ENCODE data around the gene NHEJ1.
"Not testable (repeated sequence)": the region's sequence is repeated elsewhere in the genome, so short reads cannot be mapped to it uniquely, and the experiment has no call there.

The NHEJ1 gene, protein sequence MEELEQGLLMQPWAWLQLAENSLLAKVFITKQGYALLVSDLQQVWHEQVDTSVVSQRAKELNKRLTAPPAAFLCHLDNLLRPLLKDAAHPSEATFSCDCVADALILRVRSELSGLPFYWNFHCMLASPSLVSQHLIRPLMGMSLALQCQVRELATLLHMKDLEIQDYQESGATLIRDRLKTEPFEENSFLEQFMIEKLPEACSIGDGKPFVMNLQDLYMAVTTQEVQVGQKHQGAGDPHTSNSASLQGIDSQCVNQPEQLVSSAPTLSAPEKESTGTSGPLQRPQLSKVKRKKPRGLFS

DNA sequence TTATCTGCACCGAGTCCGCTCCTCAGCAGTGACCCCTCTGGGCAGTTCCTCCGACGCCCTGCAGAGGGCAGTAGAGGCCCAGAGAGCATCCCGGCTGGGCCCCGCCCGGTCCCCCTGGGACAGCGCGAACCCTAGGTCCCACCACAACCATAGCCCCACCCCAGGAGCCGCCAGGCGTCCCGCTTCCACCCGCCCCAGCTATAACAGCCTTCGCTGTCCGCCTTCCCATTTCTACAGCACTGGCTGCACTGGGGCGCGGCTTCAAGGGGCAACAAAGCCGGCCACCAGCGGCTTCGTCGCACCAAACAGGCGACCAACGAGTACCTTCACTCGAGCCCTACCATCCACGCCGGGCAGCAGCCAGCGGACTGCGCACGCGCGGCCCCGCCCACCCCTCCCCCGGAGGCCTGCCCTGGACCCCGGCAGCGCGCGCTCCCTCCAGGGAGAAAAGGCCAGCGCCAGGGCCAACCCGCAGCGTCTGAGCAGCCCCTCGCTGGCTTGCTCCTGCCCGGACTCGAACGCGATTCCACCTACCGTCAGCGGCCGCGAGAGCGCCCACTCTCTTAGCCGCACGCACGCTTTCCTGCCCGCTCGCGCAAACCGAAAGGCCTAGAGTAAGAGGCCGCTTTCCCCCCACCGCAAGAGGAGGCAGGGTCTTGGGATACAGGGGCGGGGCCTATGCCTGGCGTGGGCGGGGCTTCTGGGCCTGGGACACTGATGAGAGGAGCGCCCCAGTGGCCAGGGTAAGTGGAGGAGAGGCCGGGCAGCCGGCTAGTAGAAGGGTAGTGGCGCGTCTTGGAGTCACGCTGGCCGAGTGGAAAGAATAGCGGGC, at the start of gene NHEJ1:
NHEJ1 (minus strand) TSS at position 630 of the 832 bp plus-strand sequence. CDS start 2,453 bp downstream, outside the sequence.
- peak; percentile 76 to 97 (median 95) for DNase-seq

DNA sequence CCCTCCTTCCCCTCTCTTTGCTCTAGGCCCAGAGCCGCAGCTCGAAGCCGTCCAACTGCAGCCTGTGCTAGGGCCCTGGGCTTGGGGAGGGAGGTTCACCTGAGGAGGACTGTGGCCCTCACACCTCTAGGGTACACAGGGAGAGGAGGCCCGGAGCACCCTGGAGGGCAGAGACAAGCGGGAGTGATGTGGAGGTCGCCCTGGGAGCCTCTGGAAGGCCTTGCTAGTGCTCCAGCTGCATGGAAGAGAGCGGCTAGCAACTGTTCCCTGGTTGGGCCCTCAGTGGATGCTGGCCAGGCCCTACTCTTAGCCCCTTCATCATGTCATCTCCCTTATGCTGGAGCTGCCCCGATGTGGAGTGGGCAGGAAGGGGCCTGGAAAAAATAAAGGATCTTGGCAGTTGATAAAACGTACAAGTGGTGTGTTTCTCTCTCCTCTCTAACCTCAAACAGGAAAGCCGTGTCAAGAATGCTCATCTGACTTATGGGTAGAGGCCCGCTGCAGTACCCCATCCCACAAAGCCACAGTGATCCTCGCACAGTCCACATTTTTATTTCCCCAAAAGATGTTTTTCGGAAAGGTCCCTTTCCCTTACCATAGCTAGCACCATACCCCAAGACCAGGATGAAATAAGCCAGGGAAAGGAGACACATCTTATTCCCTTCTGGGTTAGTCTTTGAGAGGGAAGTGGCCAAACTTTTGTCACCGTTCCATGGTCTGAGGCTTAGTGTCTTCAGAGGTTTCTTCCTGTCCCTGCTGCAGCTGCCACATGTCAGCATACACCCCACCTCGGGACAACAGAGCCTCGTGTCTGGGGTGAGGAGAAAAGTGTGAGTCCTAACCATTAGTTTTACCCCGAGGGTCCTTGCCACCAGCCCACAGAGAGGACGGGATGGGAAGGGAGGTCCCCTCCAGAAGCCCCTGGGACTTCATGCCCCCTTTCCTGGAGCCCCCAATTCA, 48.9 kb upstream of the NHEJ1 start:
- DNase-seq = no peak

DNA sequence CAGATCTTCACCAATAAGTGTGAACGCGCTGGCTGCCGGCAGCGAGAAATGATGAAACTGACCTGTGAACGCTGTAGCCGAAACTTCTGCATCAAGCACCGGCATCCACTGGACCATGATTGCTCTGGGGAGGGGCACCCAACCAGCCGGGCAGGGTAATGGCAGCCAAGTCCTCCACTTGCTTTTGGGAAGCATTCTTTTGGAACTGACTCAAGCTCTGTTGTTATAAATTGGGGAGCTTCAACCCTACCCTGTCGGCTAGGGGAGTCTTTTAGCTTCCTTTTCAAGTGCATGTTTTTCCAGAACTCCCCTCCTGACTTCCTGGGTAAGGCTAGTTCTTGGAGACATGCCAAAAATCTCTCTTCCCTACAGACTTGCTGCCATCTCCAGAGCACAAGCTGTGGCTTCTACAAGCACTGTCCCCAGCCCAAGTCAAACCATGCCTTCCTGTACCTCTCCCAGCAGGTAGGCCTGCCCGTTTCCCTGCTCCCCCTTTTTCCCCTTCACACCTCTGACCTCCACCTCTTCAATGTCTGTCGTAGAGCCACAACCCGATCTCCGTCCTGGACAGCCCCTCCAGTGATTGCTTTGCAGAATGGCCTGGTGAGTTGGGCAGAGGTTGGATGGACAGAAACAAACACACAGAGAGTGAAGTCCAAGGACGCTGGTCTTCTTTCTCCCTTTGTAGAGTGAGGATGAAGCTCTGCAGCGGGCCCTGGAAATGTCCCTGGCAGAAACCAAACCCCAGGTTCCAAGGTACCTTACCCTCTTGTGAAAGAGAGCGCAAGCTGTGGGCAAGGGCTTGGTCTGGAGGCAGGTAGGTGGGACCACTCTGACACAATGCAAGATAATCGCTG, 47.5 kb upstream of the NHEJ1 start:
- DNase-seq = peak in 1 of 3 experiments; percentile 22

DNA sequence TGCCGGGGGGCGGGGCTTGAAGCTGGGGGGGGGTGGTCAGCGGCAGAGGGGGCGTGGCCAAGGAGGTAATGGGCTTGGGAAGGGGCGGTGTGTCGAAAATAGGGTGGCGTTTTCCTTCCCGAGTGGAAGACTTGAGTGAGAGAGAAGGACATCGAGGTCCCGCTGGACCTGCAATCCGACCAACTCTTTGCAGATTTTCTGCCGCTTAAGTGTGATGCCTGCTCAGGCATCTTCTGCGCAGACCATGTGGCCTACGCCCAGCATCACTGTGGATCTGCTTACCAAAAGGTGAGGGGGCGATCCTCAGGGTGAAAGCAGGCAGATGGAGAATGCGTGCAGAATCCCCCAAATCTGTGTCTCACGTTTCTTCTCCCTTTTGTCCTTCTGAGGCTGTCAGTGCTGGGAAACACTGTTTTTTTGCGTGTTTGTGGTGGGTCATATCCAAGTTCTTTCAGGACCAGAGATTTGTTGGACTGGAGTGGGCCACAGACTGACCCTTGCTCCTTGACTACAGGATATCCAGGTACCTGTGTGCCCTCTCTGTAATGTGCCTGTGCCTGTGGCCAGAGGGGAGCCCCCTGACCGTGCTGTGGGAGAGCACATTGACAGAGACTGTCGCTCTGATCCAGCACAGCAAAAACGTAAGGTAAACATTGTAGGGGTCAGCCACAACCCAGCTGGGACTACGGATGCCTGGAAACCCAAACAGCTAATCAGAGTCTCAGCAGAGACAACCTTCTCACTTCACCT, 46.7 kb upstream of the NHEJ1 start:
- no peak for DNase-seq

DNA sequence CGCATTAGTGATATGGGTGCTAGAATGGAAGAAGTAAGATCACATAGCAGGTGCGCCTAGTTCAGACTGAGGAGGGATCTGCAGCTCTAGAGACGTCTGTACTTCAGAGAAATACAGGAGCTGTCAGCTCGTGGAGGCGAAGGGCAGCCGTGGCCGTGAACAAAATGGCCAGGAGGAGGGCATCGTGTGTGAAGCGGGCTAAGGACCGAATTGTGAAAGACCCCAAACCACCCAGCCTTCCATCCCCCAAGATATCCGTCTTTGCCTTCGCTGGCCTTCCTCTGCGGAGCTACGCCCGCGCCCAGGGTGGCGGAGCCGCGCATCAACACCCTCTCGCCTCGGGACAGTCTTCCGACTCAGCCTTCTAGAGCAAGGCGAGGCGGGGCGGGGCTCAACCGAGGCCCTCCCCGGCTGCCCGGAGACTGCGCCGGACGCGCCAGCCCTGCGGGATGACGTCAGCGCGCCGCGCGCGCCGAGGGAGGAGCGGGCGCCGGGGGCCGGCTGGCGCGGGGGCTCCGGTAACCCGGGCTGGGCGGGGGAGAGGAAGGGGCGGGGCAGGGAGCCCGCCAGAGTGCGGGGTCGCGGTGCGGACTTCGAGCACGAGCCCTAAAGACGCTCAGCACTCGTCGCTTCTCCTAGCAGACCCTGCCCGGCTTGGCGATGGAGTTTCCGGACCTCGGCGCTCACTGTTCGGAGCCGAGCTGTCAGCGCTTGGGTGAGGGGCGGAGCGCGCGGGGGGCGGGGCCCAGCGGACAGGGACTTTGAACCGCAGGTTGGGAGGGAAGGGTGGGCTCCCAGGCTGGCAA, 45.9 kb upstream of the NHEJ1 start, which contains the start of gene ZFAND2B:
ZFAND2B (plus strand) TSS at position 455 of the 806 bp plus-strand sequence; CDS start at position 661, 206 bp downstream.
- peak; percentile 86 to 95 (median 95) for DNase-seq

DNA sequence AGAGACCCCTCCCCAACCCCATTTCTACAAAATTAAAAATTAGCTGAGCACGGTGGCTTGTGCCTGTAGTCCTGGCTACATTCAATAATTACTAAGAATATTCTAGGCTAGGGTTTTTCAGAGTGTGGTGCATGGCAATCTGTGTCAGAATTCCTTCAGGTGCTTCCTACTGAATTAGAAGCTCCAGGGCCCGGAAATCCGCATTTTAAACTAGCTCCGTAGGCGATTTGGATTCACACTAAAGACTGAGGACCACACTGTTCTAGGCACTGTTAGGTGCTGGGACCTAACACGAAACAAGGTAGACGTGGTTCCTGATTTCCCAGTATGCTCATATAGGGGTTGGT, 45.3 kb upstream of the NHEJ1 start:
- no peak for DNase-seq

DNA sequence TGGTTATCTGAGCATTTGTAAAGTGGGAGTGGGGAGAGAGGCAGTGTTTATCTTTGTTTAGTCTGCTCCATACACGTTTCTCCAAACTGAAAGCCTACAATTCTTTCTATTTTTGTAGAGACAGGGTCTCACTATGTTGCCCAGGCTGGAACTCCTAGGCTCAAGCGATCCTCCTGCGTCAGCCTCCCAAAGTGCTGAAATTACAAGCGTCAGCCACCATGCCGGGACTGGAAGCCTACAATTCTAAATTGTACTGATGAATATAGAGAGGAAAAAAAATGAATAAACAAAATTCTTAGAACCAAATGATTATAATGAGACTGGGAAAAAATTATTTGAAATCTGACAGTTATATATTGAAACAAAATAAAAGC, 44.5 kb upstream of the NHEJ1 start:
- DNase-seq = no peak

DNA sequence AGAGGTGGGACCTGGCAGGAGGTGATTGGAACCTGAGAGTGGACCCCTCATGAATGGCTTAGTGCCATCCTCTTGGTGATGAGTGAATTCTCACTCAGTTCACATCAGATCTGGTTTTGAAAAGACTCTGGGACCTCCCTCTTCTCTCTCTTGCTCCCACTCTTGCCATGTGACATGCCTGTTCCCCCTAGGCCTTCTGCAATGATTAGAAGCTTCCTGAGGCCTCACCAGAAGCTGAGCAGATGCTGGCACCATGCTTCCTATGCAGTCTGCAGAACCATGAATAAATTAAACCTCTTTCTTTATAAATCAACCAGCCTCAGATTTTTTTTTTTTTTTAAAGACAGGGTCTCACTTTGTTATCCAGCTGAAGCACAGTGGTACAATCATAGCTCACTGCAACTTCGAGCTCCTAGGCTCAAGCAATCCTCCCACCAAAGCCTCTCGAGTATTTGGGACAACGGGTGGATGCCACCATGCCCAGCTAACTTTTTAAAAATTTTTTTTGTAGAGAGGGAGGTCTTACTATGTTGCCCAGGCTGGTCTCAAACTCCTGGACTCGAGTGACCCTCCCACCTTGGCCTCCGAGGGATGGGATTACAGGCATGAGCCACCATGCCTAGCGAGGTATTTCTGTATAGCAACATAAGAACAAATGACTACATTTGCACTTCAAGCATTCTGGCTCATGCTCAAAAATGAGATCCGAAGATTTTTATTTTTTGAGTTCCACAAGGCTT, 44.0 kb upstream of the NHEJ1 start:
- DNase-seq = no peak

DNA sequence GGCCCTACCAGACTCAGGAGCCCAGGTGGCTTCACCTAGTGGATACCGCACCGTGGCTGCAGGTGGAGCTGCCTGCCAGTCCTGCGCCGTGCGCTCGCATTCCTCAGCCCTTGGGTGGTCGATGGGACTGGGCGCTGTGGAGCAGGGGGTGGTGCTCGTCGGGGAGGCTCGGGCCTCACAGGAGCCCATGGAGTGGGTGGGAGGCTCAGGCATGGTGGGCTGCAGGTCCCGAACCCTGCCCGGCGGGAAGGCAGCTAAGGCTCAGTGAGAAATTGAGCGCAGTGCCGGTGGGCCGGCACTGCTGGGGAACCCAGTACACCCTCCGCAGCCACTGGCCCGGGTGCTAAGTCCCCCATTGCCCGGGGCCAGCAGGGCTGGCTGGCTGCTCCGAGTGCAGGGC, 40.7 kb upstream of the NHEJ1 start:
- not testable (repeated sequence) for DNase-seq

DNA sequence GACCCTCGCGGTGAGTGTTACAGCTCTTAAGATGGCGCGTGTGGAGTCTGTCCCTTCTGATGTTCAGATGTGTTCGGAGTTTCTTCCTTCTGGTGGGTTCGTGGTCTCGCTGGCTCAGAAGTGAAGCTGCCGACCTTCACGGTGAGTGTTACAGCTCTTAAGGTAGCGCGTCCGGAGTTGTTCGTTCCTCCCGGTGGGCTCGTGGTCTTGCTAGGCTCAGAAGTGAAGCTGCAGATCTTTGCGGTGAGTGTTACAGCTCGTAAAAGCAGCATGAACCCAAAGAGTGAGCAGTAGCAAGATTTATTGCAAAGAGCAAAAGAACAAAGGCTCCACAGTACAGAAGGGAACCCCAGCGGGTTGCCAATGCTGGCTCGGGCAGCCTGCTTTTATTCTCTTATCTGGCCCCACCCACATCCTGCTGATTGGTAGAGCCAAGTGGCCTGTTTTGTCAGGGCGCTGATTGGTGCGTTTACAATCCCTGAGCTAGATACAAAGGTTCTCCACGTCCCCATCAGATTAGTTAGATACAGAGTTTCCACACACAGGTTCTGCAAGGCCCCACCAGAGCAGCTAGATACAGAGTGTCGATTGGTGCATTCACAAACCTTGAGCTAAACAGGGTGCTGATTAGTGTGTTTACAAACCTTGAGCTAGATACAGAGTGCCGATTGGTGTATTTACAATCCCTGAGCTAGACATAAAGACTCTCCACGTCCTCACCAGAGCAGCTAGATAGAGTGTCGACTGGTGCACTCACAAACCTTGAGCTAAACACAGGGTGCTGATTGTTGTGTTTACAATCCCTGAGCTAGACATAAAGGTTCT, 40.1 kb upstream of the NHEJ1 start:
- not testable (repeated sequence) for DNase-seq

DNA sequence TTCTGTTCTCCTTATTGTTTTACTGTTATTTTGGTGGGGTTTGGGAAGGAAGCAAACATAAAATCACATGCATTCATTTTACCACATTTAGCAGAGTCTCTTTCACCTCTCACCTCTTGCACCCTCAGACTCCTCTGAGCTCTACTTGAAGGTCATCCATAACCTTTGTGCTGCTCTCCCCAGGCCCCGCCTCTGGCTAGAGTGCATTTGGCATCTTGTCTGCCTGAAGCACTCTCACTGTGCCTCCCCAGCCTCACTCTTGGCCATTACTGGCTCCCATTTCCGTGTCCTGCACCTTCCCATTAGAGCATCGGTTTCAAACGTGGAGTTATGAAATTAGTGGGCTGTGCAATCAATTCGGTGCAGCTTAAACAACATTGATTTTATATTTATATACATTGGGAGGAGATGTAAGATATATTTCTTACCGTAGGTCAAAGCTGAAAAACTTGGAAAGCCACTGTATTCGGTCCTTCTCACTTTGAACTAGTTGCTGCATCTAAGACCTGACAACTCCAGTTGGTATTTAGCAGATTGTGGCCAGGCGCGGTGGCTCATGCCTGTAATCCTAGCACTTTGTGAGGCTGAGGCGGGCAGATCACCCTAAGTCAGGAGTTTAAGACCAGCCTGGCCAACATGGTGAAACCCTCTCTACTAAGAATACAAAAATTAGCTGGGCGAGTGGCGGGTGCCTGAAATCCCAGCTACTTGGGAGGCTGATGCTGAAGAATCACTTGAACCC, 39.0 kb upstream of the NHEJ1 start:
- no peak for DNase-seq

DNA sequence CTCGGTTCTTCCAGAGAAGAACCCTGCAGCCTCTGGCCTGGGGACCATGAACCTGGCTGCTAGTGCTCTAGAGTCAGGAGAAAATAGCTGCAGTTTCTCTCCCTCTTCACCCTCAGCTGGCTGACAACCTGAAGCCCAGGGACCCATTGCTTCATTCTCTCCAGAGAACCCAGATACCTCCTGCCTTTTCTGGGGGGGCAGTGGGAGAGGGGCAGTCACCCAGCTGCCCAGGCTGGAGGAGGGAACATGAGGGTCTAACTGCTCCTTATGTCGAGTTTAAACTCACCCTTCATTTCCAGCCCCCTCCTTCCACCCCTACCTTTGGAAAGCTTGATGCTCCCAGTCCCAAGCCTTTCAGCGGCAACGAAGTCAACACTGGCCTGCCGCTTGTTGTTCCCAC, 38.4 kb upstream of the NHEJ1 start:
- DNase-seq = no peak

DNA sequence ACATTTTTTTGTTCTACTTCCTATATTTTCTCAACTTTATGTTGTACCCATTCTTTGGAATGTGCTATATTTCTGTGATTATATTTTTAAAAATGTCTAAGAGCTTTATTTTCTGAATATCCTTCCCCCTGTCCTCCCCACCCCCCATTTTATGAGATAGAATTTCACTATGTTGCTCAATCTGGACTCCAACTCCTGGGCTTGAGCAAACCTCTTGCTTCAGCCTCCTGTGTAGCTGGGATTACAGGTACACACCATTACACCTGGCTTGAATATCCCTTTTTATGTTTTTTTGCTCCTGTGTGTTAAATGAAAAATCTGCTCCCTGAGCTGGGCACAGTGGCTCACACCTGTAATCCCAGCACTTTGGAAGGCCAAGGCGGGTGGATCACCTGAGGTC, 36.8 kb upstream of the NHEJ1 start:
- no peak for DNase-seq

DNA sequence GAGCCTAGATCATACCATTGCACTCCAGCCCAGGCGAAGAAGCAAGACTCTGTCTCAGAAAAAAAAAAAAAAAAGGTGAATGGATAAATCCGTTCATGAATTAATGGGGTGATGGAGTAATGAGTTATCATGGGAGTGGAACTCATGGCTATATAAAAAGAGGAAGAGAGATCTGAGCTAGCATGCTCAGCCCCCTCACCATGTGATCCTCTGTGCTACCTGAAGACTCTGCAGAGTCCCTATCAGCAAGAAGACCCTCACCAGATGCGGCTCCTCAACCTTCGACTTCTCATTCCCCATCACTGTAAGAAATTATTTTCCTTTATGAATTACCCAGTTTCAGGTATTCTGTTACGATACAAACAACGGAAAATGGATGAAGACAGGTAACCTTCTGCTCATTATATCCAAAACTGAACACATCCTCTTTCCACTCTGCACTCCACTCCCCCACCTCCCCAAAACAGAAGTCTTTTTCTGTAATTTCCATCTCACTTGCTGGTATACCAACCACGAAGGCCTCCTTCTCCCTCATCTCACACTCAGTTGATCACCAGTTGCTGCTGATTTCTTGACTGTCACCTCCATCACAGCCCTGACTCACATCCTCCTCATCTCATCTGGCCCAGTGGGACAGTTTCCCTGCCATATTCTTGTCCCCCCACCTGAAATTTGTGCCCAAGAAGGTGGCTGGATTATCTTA, 26.3 kb upstream of the NHEJ1 start:
- no peak for DNase-seq

DNA sequence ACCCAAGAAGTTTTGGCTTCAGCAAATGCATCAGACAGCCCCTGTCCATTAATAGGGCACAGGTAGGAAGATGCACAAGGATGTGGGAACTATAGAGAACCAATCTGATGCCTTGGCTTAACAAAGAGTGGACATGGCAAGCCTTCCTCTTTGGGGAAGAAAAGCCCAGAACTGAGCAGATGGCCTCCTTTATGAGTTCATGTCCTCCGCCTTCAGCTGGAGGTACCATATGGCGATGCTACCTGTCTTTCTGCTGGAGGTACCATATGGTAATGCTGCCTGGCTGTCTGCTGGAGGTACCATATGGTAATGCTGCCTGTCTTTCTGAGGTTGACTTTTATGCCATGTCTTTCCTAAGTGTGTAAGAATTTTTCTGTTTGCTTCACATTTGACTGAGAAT, 23.5 kb upstream of the NHEJ1 start:
- no peak for DNase-seq

DNA sequence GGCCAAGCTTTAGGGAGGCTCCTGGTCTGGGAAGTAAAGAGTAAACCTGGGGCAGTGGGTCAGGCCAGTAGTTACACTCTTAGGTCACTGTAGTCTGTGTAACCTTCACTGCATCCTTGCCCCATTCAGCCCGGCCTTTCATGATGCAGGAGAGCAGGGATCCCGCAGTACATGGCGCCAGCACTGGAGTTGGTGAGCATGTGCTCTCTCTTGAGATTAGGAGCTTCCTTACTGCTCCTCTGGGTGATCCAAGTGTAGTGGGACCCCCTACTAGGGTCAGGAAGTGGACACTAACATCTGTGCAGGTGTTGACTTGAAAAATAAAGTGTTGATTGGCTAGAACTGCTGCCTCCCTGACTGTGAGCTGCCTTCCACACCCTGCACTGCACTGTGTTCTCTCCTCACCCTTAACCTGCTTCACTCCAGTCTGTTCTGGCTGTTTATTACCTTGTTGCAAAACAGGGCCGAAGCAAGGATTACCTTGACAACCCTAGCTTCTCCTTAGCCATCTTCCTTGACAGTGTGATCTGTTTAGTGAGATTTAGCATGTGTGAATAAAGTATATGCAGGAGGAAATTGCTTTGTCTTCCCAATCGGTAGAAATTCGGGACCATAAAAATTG, 22.6 kb upstream of the NHEJ1 start:
- DNase-seq = no peak

Measured in NCI-H1417 (cell line).